Choroid plexus epithelial cell (primary cell): ENCODE results near the gene PRKCQ.

Experiments used
- DNase-seq: peaks from one replicate; pipeline ENCODE4 v3.0.0-alpha.2; 2010; ENCODE audit warnings: low read depth
- H3K4me3 ChIP-seq: 2 replicates; pipeline ENCODE4 v1.5.1; 2011; ENCODE audit warnings: low read depth, mild to moderate bottlenecking, control low read depth, low read length, moderate library complexity
- TF ChIP-seq, protein P1 (sequence below): conservative IDR thresholded peaks from 2 replicates; pipeline ENCODE4 v1.5.1; 2011; ENCODE audit warnings: low read depth, mild to moderate bottlenecking, control low read depth, inconsistent platforms, low read length, moderate library complexity

The PRKCQ gene

DNA sequence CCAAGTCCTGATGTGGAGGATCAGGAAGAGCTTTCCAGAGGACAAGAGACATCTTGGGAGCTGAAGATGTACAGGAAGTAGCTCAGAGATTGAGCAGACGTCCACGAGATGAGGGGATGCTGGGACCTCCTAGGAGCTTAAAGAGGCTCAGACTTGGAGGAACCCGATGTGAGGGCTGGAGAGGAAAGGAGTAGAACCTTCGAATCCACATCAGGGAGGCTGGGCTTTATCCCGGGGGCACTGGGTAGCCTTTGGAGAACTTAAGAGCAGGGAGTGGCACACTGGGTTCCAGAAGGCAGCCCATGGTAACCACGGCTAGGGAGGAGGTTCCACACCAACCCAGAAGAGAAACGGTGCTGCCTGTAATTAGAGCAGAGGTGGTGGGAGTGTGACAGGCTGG is 10.8 kb downstream of the PRKCQ start:
- no peak overlapping the region for H3K4me3 ChIP-seq
- TF ChIP-seq, protein P1, sequence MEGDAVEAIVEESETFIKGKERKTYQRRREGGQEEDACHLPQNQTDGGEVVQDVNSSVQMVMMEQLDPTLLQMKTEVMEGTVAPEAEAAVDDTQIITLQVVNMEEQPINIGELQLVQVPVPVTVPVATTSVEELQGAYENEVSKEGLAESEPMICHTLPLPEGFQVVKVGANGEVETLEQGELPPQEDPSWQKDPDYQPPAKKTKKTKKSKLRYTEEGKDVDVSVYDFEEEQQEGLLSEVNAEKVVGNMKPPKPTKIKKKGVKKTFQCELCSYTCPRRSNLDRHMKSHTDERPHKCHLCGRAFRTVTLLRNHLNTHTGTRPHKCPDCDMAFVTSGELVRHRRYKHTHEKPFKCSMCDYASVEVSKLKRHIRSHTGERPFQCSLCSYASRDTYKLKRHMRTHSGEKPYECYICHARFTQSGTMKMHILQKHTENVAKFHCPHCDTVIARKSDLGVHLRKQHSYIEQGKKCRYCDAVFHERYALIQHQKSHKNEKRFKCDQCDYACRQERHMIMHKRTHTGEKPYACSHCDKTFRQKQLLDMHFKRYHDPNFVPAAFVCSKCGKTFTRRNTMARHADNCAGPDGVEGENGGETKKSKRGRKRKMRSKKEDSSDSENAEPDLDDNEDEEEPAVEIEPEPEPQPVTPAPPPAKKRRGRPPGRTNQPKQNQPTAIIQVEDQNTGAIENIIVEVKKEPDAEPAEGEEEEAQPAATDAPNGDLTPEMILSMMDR: no peak
- DNase-seq: no peak

DNA sequence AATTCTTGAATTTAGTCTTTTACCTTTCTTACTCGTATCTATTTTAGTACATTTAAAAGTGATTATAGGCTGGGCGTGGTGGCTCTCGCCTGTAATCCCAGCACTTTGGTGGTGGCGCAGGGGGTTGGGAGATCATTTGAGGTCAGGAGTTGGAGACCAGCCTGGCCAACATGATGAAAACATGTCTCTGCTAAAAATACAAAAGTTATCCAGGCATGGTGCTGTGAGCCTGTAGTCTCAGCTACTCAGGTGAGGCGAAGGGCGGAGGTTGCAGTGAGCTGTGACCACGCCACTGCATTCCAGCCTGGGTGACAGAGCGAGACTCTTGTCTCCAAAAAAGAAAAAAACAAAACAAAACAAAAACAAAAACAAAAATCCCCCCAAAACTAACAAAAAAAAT is 12.2 kb downstream of the PRKCQ start:
- DNase-seq: no peak
- TF ChIP-seq, protein P1: no peak

DNA sequence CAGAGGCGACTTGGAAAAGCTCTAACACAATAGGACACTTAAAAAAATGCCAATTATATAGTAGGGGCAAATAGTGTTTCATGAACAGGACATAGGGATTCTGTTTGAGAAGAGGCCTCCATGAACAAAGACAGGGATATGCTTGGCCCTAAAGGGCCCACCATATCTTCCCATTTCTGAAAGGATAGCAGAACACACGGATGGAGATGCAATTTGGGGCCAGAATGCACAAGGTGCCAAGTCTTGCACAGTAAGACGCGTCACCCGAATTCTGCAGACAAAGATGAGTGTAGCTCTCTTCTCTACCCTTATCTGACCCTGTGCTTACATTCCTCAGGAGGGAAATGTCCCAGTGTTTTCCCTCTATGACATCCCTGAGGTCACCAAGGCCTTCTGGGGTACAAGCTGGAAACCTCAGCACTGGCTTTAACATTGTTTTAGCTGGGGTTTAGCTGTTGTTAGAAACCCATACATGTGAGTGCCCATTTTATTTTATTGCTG is 12.8 kb downstream of the PRKCQ start:
- TF ChIP-seq, protein P1: no peak
- no peak overlapping the region for H3K4me3 ChIP-seq
- no peak for DNase-seq

More for the DNA sequence above, 12.2 kb downstream of the PRKCQ start:
- H3K4me3 ChIP-seq: no peak overlapping the region

DNA sequence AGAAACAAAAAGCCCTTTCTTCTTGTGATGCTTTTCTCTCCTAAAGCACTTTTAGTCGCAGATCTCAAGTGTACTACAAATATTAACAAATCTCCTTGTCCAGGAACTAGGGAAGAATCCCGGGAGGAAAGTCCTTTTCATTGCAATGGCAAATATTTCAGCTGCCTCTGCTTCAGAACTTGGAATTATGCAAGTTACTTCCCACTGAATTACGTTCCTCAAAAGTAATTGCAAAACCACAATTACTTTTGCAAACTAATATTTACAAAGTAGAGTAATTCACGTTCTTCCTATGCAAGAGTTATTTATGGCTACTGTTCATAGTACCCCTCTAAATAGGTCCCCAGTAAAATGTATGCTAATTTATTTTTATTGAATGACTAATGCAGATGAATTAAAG is 14.5 kb downstream of the PRKCQ start:
- TF ChIP-seq, protein P1: no peak
- no peak for DNase-seq
- H3K4me3 ChIP-seq: no peak overlapping the region

DNA sequence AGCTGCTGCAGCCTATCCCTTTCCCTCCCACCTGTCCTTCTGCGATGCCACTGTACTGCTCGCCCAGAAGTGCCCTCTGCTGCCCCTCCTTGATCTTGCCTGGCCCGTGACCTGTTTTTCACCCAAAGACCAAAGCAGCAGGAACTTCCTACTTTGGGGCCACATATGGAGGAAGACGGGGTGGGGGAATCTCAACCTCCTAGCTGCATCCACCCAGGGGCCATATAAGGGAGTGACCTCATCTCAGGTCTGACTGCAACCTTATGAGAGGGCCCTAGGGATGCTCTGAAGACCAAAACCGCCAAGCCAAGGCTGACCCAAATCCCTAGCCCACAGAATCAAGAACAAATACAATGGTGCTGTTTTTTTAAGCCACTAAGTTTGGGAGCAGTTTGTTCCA is 15.7 kb downstream of the PRKCQ start:
- TF ChIP-seq, protein P1: no peak
- H3K4me3 ChIP-seq: no peak overlapping the region
- DNase-seq: no peak

DNA sequence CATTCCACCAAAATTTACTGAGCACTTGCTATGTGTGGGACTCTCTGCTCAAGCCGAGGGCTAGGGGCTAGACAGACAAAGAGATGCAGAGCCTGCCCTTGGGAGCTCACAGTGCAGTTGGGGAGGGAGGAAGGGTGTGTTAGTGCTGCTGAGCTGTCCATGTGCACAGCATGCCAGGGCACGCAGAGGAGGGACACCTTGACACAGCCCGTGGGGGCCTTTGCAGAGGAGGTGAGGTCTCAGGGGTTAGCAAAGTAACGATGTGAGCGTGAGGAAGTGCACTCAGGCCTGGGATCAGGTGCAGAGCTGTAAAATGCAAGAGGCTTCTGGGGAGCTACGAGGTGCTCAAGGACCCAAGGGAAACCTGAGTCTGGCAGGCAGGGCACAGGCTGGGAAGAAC is 16.3 kb downstream of the PRKCQ start:
- TF ChIP-seq, protein P1: no peak
- no peak for DNase-seq
- no peak overlapping the region for H3K4me3 ChIP-seq

DNA sequence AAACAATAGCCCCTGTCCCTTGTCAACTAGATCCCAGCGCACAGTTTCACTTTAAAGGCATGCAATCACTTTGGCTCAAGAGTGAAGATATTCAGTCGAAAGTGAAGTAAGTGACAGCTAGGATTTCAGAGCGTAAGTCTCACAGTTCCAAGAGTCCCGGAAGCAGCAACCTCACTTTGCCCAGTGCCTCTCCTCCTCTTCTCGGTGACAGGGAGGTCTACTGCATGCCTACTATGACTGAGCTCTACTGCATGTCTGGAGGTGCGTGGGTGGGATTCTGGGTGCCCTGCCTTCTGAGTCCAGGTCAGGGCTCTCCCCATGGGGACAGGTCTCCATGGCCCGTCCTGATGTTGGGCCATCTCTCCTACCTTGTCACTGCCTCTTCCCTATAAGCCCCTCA is 17.0 kb downstream of the PRKCQ start:
- TF ChIP-seq, protein P1: no peak
- no peak for DNase-seq
- H3K4me3 ChIP-seq: no peak overlapping the region
